Endothelial cell of umbilical vein (primary cell): Measurements from ENCODE around the gene TPO. TPM values are rescaled to one million over a fixed set of nuclear protein-coding genes. Genes with fewer than 3 reads are reported as not detected.

Experiments used
- BruUV-seq: library from RNA; stranded (reverse); fragments of 400-500 nt; replicated peaks from 2 replicates; lab custom pipeline; 2021; lab: Mats Ljungman, UMichigan
- CTCF ChIA-PET: fragments of 300-600, 350-600 bp; sonication (Branson Sonifier 250); formaldehyde crosslinking; loops from one replicate; lab custom pipeline; 2021; ENCODE audit warnings: antibody characterized with exemption, inconsistent platforms; lab: Charles Lee
- POLR2A ChIA-PET: fragments of 300-600, 350-600 bp; sonication (Branson Sonifier 250); formaldehyde crosslinking; loops from one replicate; lab custom pipeline; 2021; ENCODE audit warnings: antibody characterized with exemption, inconsistent platforms; lab: Charles Lee
- DNase-seq: peaks from one replicate; pipeline ENCODE4 v3.0.0-alpha.2; 2011; ENCODE audit warnings: low read depth, low spot score
- FAIRE-seq: peaks from 2 replicates; lab custom pipeline; 2011; peaks lifted over from hg19 to GRCh38; lab: Jason Lieb, UNC
- H2AFZ ChIP-seq: 2 replicates; pipeline ENCODE4 v1.6.0; 2012; ENCODE audit warnings: low read depth, low read length, control low read depth, inconsistent platforms
- H3K27ac ChIP-seq: 2 replicates; pipeline ENCODE4 v1.5.1; 2011; ENCODE audit warnings: low read depth, mild to moderate bottlenecking, control low read depth, low read length, moderate library complexity; ENCODE audit not compliant: insufficient read depth
- H3K27me3 ChIP-seq, 2 experiments: 2 replicates each; pipeline versions ENCODE4 v1.6.0 to v1.6.1; 2011; ENCODE audit warnings: low read length in 2 of 2, mixed read lengths in 1 of 2; ENCODE audit not compliant: control insufficient read depth in 2 of 2, insufficient read depth in 2 of 2
- H3K36me3 ChIP-seq, 2 experiments: 2 replicates in 1 of 2; 3 replicates in 1 of 2; pipeline ENCODE4 v1.5.1; 2011; ENCODE audit warnings: low read length in 2 of 2, mild to moderate bottlenecking in 1 of 2, moderate library complexity in 1 of 2; ENCODE audit not compliant: control insufficient read depth in 2 of 2, insufficient read depth in 2 of 2; ENCODE audit errors: extremely low read depth in 1 of 2
- H3K4me1 ChIP-seq: 3 replicates; pipeline ENCODE4 v1.5.1; 2011; ENCODE audit warnings: mild to moderate bottlenecking, low read length; ENCODE audit not compliant: control insufficient read depth, insufficient read depth; ENCODE audit errors: extremely low read depth
- H3K4me2 ChIP-seq: 2 replicates; pipeline ENCODE4 v1.6.1; 2011; ENCODE audit warnings: low read length, control low read depth, mixed read lengths; ENCODE audit not compliant: insufficient read depth
- H3K4me3 ChIP-seq, 3 experiments: fragments of 200-600 bp in 1 of 3; sonication (generic), shearing (Covaris generic) in 1 of 3; replicated peaks in 1 of 3; 2 replicates each; pipeline ENCODE4 v1.5.1; 2011 to 2016; ENCODE audit warnings: control low read depth in 3 of 3, low read length in 3 of 3, mild to moderate bottlenecking in 2 of 3, inconsistent platforms in 1 of 3, low read depth in 1 of 3, moderate library complexity in 1 of 3; ENCODE audit not compliant: insufficient read depth in 1 of 3
- H3K79me2 ChIP-seq: 2 replicates; pipeline ENCODE4 v1.6.0; 2012; ENCODE audit warnings: low read length, inconsistent platforms; ENCODE audit not compliant: control insufficient read depth, insufficient read depth
- H3K9ac ChIP-seq: replicated peaks from 2 replicates; pipeline ENCODE3; 2011; ENCODE audit warnings: low read length, control low read depth; ENCODE audit not compliant: insufficient read depth; ENCODE audit errors: extremely low read depth
- H3K9me1 ChIP-seq: replicated peaks from 3 replicates; pipeline ENCODE4 v1.6.0; 2011; ENCODE audit warnings: mild to moderate bottlenecking, low read length; ENCODE audit not compliant: control insufficient read depth, insufficient read depth; ENCODE audit errors: extremely low read depth
- H3K9me3 ChIP-seq: replicated peaks from 2 replicates; pipeline ENCODE4 v1.5.1; 2012; ENCODE audit warnings: low read length, inconsistent platforms; ENCODE audit not compliant: control insufficient read depth, insufficient read depth
- H4K20me1 ChIP-seq: replicated peaks from 2 replicates; pipeline ENCODE3; 2011; ENCODE audit warnings: mild to moderate bottlenecking, low read length; ENCODE audit not compliant: control insufficient read depth, insufficient read depth; ENCODE audit errors: extremely low read depth
- CTCF ChIP-seq, 2 donors: IDR thresholded peaks; 1 replicate in 1 of 2; 2 replicates in 1 of 2; pipeline ENCODE4 v1.5.1; 2011; ENCODE audit warnings: low read length in 2 of 2, mild to moderate bottlenecking in 2 of 2, moderate library complexity in 2 of 2, control low read depth in 1 of 2, inconsistent platforms in 1 of 2, low read depth in 1 of 2; ENCODE audit not compliant: insufficient read depth in 1 of 2; ENCODE audit errors: extremely low read depth in 1 of 2
- EZH2 ChIP-seq: IDR thresholded peaks from 2 replicates; pipeline ENCODE4 v1.6.1; 2012; ENCODE audit warnings: borderline replicate concordance, low read depth, mild to moderate bottlenecking, moderate library complexity, low read length, inconsistent platforms; ENCODE audit not compliant: severe bottlenecking
- FOS ChIP-seq: IDR thresholded peaks from 2 replicates; pipeline ENCODE4 v1.6.1; 2011; ENCODE audit warnings: mild to moderate bottlenecking, low read length, moderate library complexity, borderline replicate concordance; ENCODE audit not compliant: insufficient read depth
- GATA2 ChIP-seq: IDR thresholded peaks from 2 replicates; pipeline ENCODE4 v1.7.0; 2011; ENCODE audit warnings: low read depth, mild to moderate bottlenecking, moderate library complexity, mixed read lengths, low read length; ENCODE audit not compliant: insufficient read length, insufficient read depth
- JUN ChIP-seq: IDR thresholded peaks from 2 replicates; pipeline ENCODE4 v1.6.1; 2011; ENCODE audit warnings: borderline replicate concordance, low read depth; ENCODE audit not compliant: insufficient read length, insufficient read depth
- MAX ChIP-seq: IDR thresholded peaks from 2 replicates; pipeline ENCODE4 v1.6.1; 2011; ENCODE audit not compliant: insufficient read depth, insufficient read length
- MYC ChIP-seq: IDR thresholded peaks from one replicate; pipeline ENCODE4 v1.6.1; 2011; ENCODE audit warnings: mild to moderate bottlenecking, low read depth, low read length
- POLR2A ChIP-seq: IDR thresholded peaks from 2 replicates; pipeline ENCODE4 v1.6.1; 2012; ENCODE audit warnings: low read depth, mild to moderate bottlenecking, control low read depth, low read length
- POLR2AphosphoS5 ChIP-seq: IDR thresholded peaks from 2 replicates; pipeline ENCODE4 v1.6.1; 2012; ENCODE audit warnings: low read depth, mild to moderate bottlenecking, control low read depth, low read length, moderate library complexity; ENCODE audit not compliant: insufficient read depth
- dilution Hi-C: fragments of 300-500 bp; cut with MboI; formaldehyde crosslinking; loops from one replicate; pipeline ENCODE4 v1.15.0; 2019; ENCODE audit warnings: low sequenced_read_pairs; ENCODE audit not compliant: extremely low pct_ligation_motif_present
- intact Hi-C: fragments of 100-400 bp; cut with micrococcal nuclease; formaldehyde crosslinking; loops from one replicate; pipeline ENCODE4 v1.10.0; 2022
- polyA plus RNA-seq, 4 experiments: library from polyadenylated mRNA; depleted of rRNA in 3 of 4; stranded (reverse) in 3 of 4; unstranded in 1 of 4; fragments of >200 nt; gene quantifications; 2 replicates each; pipeline versions ENCODE4 v1.2.1 to v1.2.3, GENCODE V29; 2011 to 2012; ENCODE audit warnings: missing spikeins in 1 of 4
- total RNA-seq: library from RNA; stranded (reverse); gene quantifications from 2 replicates; pipeline ENCODE4 v1.2.3, GENCODE V29; 2021

The TPO gene
- total and polyA plus RNA-seq, 2 donors (not counting 3 experiments of a cell fraction or from before 2014, with no cell fraction given): not detected

- Histone ChIP-seq H3K9me3 (no peaks in the 10 kb centered on the region), H3K79me2 (no peaks in the 10 kb centered on the region), H3K4me1 (no peaks in the 10 kb centered on the region), H3K9ac (no peak overlapping the region), H3K4me3 (no peak overlapping the region), H3K4me2 (no peak overlapping the region), H3K9me1 (no peaks in the 10 kb centered on the region), H4K20me1 (no peaks in the 10 kb centered on the region), H3K27me3 (no peaks in the 10 kb centered on the region), H2AFZ (no peak overlapping the region), H3K27ac (no peak overlapping the region), H3K36me3 (no peaks in the 10 kb centered on the region)
- dilution Hi-C loops: no loop called here
- POLR2A ChIA-PET: no interaction called here
- CTCF ChIA-PET: no interaction called here
- no peak for FAIRE-seq
- TF ChIP-seq GATA2 (no peak), MAX (no peak), POLR2A (no peak), FOS (no peak), JUN (no peak), MYC (no peak), CTCF (IDR thresholded peaks at IDR 0.05; ENCODE audit: extremely low read depth in 1 of 2, insufficient read depth in 1 of 2, low read depth in 1 of 2, low read length in 2 of 2) (no peak), EZH2 (no peak), POLR2AphosphoS5 (no peak)
- intact Hi-C loops: no loop called here
- no TSS peak for BruUV-seq
- no peak for DNase-seq
Measured at GRCh38 chr2:1498176-1498575, 84.9 kb downstream of the TPO start.
